Brain microvascular endothelial cell (primary cell): ENCODE data around the gene TLX2.

Experiments
- DNase-seq: peaks from one replicate; pipeline ENCODE4 v3.0.0-alpha.2; 2020
- H3K27ac ChIP-seq: fragments of 250-450 bp; sonication (Bioruptor Pico); 2 replicates; pipeline ENCODE4 v1.5.1; 2020; ENCODE audit warnings: mild to moderate bottlenecking, moderate library complexity
- H3K27me3 ChIP-seq: fragments of 250-450 bp; sonication (Bioruptor Pico); replicated peaks from 2 replicates; pipeline ENCODE4 v1.5.1; 2020; ENCODE audit warnings: mild to moderate bottlenecking
- H3K36me3 ChIP-seq: fragments of 250-450 bp; sonication (Bioruptor Pico); replicated peaks from 2 replicates; pipeline ENCODE4 v1.5.1; 2020; ENCODE audit warnings: mild to moderate bottlenecking
- H3K4me3 ChIP-seq: 2 replicates; pipeline ENCODE4 v1.5.1; 2011; ENCODE audit warnings: low read depth, mild to moderate bottlenecking, control low read depth, low read length, moderate library complexity
- in situ Hi-C: cut with HindIII; loops from 2 replicates; pipeline ENCODE4 v1.10.0; 2017; ENCODE audit warnings: low sequenced_read_pairs, low pct_ligation_motif_present
- TF ChIP-seq, protein P1 (sequence below): IDR thresholded peaks from 2 replicates; pipeline ENCODE4 v1.5.1; 2011; ENCODE audit warnings: low read depth, mild to moderate bottlenecking, moderate library complexity, low read length, control low read depth, inconsistent platforms; ENCODE audit errors: missing control alignments

The TLX2 gene

DNA sequence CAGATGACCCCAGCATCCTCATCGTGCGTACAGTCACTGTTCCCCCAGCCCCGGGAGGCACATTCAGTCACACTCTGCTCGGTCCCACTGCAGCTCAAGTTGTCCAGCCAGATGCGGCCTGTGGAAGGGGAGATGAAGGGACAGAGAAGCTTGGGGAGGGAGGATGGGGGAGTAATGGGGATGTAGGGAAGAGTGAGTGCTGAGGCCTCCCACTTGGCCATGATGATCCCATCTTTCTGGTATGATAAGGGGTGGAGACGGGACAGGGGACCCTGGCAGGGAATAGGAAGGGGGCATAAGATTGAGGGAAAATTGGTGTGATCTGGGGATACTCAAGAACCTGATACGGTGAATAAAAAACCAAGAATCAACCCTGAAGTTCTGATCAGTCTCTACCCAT, 36.0 kb downstream of the TLX2 start:
- no peaks in the 10 kb centered on the region for H3K36me3 ChIP-seq
- H3K4me3 ChIP-seq = no peak overlapping the region
- no peaks in the 10 kb centered on the region for H3K27me3 ChIP-seq
- no peak for DNase-seq
- in situ Hi-C loops = no loop called here
- TF ChIP-seq, protein P1, sequence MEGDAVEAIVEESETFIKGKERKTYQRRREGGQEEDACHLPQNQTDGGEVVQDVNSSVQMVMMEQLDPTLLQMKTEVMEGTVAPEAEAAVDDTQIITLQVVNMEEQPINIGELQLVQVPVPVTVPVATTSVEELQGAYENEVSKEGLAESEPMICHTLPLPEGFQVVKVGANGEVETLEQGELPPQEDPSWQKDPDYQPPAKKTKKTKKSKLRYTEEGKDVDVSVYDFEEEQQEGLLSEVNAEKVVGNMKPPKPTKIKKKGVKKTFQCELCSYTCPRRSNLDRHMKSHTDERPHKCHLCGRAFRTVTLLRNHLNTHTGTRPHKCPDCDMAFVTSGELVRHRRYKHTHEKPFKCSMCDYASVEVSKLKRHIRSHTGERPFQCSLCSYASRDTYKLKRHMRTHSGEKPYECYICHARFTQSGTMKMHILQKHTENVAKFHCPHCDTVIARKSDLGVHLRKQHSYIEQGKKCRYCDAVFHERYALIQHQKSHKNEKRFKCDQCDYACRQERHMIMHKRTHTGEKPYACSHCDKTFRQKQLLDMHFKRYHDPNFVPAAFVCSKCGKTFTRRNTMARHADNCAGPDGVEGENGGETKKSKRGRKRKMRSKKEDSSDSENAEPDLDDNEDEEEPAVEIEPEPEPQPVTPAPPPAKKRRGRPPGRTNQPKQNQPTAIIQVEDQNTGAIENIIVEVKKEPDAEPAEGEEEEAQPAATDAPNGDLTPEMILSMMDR = no peak
- no peak overlapping the region for H3K27ac ChIP-seq

DNA sequence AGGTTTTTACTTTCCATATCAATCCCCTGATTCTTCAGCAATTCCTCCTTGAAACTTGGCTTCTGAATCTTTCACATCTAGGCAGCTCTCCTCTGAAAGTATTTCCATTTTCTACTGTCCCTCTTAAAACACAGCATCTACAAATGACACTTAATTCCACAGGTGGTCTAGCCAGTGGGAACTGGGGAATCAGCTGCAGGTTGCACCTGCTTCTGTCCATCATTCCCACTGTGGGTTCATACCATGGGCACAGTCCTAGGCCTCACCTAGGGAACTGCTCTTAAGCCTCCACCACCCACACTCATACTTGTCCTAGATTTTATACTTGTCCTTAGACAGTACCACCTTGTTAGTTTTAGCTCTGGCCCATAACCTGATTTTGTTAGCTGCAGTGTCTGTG, 37.3 kb downstream of the TLX2 start:
- DNase-seq = no peak
- TF ChIP-seq, protein P1 = no peak
- H3K4me3 ChIP-seq = no peak overlapping the region
- H3K27me3 ChIP-seq = no peaks in the 10 kb centered on the region
- no peak overlapping the region for H3K27ac ChIP-seq
- in situ Hi-C loops = no loop called here
- H3K36me3 ChIP-seq = peaks cover 2% of the 10 kb centered on the region

DNA sequence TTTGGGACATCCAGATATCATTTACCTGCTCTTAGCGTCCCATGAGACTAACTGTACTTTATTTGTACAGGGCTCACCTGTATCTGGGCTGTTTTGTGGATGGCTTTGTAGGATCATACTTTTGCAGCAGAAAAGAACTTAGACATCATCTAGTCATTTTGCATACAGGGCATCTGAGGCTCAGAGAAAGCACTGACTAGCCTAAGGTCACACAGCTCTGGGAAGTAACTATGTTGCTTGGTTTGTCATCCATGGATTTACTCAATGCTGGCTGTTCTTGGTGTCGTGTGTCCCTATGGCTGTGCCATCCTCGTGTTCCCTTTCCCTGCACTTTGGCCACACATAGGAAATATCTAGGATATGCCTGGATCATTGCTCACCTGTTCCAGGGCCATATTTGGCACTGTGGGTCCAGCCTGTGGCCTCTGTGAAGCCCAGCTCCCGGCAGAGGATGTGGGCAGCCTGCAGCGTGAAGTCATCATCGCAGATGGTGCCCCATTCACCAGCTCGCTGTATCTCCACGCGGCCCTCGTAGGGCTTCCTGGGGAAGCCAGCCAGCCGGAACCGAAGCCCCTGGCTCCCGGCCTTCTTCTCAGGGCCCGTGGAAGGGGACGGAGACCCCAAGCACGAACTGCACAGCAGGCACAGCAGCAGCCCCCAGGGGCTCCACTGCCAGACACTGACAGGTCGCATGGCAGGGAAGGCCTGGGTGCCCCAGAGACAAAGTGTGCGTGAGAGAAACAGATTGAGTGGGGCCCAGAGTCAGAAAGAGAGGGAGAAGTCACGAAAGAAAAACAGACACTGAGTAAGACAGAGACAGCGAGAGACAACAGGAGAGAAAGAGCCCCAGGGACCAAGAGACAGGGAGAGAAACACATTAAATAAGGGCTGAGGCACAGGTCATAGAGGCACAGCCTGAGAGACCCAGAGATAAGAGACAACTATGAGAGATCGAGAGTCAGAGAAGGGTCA, 38.0 kb downstream of the TLX2 start:
- Histone ChIP-seq H3K27ac (no peak overlapping the region), H3K4me3 (peak overlapping the region; percentile 90), H3K27me3 (no peaks in the 10 kb centered on the region), H3K36me3 (peaks cover 6% of the 10 kb centered on the region)
- TF ChIP-seq, protein P1 = no peak
- in situ Hi-C loops = no loop called here
- DNase-seq = no peak

DNA sequence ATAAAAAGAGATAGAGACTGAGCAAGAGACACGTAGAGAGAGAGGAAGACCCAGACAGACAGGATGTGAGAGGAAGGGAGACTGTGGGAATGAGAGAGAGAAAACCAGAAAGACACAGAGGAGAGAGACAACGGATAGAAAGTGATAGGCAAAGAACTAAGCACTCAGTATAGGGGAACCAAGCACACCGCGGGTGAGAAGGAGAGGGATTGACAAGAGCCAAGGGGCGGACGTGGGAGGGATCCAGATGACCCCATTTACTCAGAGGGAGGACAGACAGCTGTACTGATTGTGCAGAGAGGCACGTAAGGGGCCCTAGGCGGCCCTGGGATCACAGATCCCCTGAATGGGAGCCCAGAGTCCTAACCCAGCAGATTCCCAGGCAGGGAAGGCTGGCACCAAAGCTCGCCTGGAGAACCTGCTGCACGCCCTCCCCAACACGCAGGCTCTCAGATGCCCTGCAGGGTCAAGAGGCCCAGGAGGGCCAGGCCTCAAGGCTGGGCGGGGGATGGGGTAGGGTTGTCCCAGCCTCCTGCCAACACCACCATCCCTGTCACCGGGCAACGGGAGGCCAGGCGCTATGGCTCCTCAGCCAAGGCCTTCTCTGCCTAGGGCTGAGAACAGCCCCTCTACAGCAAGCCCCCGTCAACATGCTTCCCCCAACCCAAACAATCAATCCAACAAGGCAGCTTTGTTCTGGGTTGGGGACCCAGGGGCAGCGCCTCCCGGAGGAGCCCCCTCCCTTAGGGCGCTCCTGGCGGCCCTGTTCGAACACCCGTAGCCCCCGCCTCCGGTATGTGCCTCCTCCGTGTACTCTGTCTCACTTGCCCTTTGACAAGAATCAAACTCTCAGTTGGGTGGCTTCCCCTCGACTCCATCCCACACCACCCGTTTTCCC, 38.9 kb downstream of the TLX2 start:
- Histone ChIP-seq H3K27ac (peak overlapping the region; percentile 90), H3K4me3 (peak overlapping the region; percentile 90), H3K36me3 (peaks cover 6% of the 10 kb centered on the region), H3K27me3 (no peaks in the 10 kb centered on the region)
- TF ChIP-seq, protein P1 = no peak
- DNase-seq = no peak
- in situ Hi-C loops = no loop called here

DNA sequence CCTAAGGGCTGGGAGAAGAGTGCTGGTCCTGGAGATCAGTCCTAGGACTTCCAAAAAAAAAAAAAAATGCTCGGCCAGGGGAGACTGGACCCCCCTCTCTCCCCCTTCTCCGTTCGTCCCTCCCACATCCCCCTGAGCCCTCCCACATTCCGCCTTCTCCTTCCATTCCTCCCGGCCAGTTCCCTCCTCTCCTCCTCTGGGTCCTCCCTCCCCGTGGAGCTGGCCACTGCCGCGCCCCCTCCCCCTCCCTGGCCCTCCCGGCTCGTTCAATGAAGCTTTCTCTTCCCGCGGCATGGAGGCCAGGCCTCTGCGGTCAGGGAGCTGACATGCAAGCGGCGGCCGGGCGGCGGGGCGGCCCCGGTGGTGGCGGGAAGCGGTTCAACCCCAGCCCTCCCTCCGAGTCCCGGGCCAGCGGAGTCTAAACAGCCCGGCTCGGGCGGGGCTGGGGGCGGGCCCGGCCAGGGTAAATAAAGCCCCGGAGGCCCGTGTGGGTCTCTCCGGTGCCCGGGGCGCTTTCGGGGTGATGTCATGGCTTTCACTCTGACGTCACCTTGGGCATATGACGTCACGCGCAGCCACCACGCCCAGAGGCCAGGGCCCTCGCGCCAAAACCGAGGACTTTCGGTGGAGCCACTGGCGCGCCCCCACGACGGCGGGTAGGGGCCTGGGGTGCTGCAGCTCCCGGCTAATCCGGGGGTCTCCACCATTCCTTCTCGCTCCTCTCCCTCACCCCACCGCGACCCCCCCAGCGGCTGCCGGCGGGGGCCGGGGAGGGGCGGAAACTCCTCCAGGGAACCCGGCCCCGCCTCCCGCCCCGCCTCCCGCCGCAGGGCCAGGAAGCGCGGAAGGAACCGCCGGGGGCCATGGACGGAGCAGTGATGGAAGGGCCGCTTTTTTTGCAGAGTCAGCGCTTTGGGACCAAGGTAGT, 39.9 kb downstream of the TLX2 start, which contains the start of the genes DOK1 and LOXL3:
Gene DOK1, plus strand, starts transcription at position 829 of the 928 bp plus-strand sequence. Its CDS starts 35 bp downstream, at position 864.
Gene LOXL3, minus strand, starts transcription at position 51 of the 928 bp plus-strand sequence. CDS start 1,308 bp downstream, outside the sequence.
- H3K27ac ChIP-seq = peak within 1 kb of the TSS; percentile 90
- TF ChIP-seq, protein P1 = no peak
- DNase-seq = peak; percentile 80
- peaks cover 6% of the 10 kb centered on the region for H3K36me3 ChIP-seq
- peak within 1 kb of the TSS; percentile 90 for H3K4me3 ChIP-seq
- no peaks in the 10 kb centered on the region for H3K27me3 ChIP-seq
- in situ Hi-C loops = no loop called here
